ENCODE data around the gene FBXO8. TPM values are rescaled to one million over a fixed set of nuclear protein-coding genes. Genes with fewer than 3 reads are reported as not detected.

The FBXO8 gene
- polyA plus RNA-seq, 2 of the 4 experiments (the other 2 are of a cell fraction), result 10.3 to 19.5 TPM

DNA sequence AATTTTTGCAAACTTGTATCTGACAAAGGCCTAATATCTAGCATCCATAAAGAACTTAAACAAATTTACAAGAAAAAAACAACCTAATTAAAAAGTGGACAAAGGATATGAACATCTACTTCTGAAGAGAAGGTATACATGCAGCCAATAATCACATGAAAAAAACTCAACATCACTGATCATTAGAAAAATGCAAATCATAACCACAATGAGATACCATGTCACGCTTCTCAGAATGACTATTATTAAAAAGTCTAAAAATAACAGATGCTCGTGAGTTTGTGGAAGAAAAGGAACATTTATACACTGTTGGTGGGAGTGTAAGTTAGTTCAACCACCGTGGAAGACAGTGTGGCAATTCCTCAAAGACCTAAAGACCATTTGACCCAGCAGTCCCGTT is 24.2 kb upstream of the FBXO8 start:
- ATAC-seq (no peak), DNase-seq (ENCODE audit: low read depth in 1 of 2, low spot score in 1 of 2) (no peak), FAIRE-seq (no peak)
- WGBS (ENCODE audit: missing lambda C conversion rate), result 93% methylated on average over 4 of the region's 4 CpGs
- CTCF ChIA-PET, result interaction anchor here (2.4 kb wide), 1 partner anchor 11 kb away, joined by 9 read pairs; no protein-coding TSS in a partner anchor
- TF ChIP-seq POLR2AphosphoS2 (conservative IDR thresholded peaks at IDR 0.05; ENCODE audit: low read length) (no peak), NFE2L2 (conservative IDR thresholded peaks at IDR 0.05; ENCODE audit: low read length) (no peak)
- Histone ChIP-seq H3K27ac (no peak overlapping the region), H3K9me3 (no peaks in the 10 kb centered on the region), H3K4me2 (no peak overlapping the region), H3K4me3 (no peak overlapping the region), H3K4me1 (no peaks in the 10 kb centered on the region)
- POLR2A ChIA-PET, result no interaction called here

DNA sequence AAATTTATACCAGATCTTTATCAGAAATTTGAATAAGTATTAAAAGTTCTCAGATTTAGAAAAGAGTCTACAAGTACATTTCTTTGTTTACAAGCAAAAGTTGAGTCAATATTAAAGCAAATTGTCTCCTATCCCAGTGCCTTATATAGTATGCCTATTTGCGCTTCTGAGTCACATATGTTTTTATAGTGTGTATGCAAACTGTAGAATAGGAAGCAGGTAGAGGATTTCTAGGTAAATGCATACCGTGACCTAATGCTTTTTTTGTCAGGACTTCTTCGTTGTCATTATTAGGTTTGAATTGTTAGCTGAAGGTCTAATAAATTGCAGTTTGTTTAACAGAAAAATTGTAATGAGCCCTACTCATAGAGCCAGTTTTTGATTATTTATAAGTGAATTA is 22.5 kb upstream of the FBXO8 start:
- 84% methylated on average over 3 of the region's 3 CpGs for WGBS (ENCODE audit: missing lambda C conversion rate)
- H3K4me3 ChIP-seq, result no peak overlapping the region
- CTCF ChIA-PET, result no interaction called here
- POLR2A ChIA-PET, result no interaction called here
- no peak overlapping the region for H3K27ac ChIP-seq
- ATAC-seq, result no peak
- no peaks in the 10 kb centered on the region for H3K9me3 ChIP-seq
- no peaks in the 10 kb centered on the region for H3K4me1 ChIP-seq
- no peak for DNase-seq (ENCODE audit: low read depth in 1 of 2, low spot score in 1 of 2)
- FAIRE-seq, result no peak
- H3K4me2 ChIP-seq, result no peak overlapping the region
- TF ChIP-seq GATA3 (IDR thresholded peaks at IDR 0.05; ENCODE audit: borderline replicate concordance) (no peak), NR3C1 (IDR thresholded peaks at IDR 0.05) (no peak), ZNF302 (CRISPR knock-in tag; IDR thresholded peaks at IDR 0.05) (no peak), RFX5 (IDR thresholded peaks at IDR 0.05) (no peak), NPAS2 (CRISPR knock-in tag; IDR thresholded peaks at IDR 0.05; ENCODE audit: borderline replicate concordance) (no peak), ATOH8 (CRISPR knock-in tag; IDR thresholded peaks at IDR 0.05; ENCODE audit: low read depth) (no peak), SMC3 (IDR thresholded peaks at IDR 0.05) (no peak), JUN (IDR thresholded peaks at IDR 0.05) (no peak), CHD4 (IDR thresholded peaks at IDR 0.05; ENCODE audit: borderline replicate concordance) (no peak), POLR2A (IDR thresholded peaks at IDR 0.05; ENCODE audit: low read length) (no peak), RNF2 (IDR thresholded peaks at IDR 0.05; ENCODE audit: borderline replicate concordance, low read depth) (no peak), ZFP36 (IDR thresholded peaks at IDR 0.05; ENCODE audit: borderline replicate concordance, partially characterized antibody) (no peak), CTCF (IDR thresholded peaks at IDR 0.05) (no peak)

DNA sequence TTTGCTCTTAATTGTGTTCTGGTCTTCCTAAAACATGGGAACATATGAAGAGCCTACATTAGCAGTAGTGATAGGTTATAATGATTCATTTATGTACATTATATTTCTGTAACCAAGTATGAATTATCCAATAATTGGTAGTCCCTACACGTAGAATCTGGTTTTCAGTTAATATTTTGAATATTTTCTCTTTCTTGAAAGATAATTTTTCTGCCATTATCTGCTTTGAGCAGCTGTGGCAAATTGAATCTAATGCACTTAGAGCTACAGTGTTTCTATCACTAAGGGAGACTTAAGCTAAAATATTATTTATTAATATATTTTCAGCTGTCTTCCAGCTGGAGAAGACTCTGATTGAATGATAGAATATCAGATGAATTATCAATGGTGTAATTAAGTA is 21.2 kb upstream of the FBXO8 start:
- POLR2A ChIA-PET, result no interaction called here
- WGBS (ENCODE audit: missing lambda C conversion rate), result 82% methylated on average over 1 of the region's 1 CpG
- no peaks in the 10 kb centered on the region for H3K9me3 ChIP-seq
- no peak overlapping the region for H3K4me2 ChIP-seq
- no peaks in the 10 kb centered on the region for H3K4me1 ChIP-seq
- no peak for ATAC-seq
- CTCF ChIA-PET, result interaction anchor here (0.6 kb wide), 1 partner anchor 428 kb away, joined by 3 read pairs; no protein-coding TSS in a partner anchor
- H3K27ac ChIP-seq, result no peak overlapping the region
- no peak for DNase-seq (ENCODE audit: low read depth in 1 of 2, low spot score in 1 of 2)
- FAIRE-seq, result no peak
- H3K4me3 ChIP-seq, result no peak overlapping the region
- TF ChIP-seq MYC (IDR thresholded peaks at IDR 0.05; ENCODE audit: borderline replicate concordance, low read length) (no peak), MAFK (IDR thresholded peaks at IDR 0.05; ENCODE audit: partially characterized antibody) (no peak), PHF8 (IDR thresholded peaks at IDR 0.05; ENCODE audit: borderline replicate concordance, low read depth) (no peak), POLR2A (IDR thresholded peaks at IDR 0.05; ENCODE audit: low read length) (no peak), RFX5 (IDR thresholded peaks at IDR 0.05) (no peak), HEYL (CRISPR knock-in tag; IDR thresholded peaks at IDR 0.05) (no peak), ATOH8 (CRISPR knock-in tag; IDR thresholded peaks at IDR 0.05; ENCODE audit: low read depth) (no peak), ZC3H11A (IDR thresholded peaks at IDR 0.05) (no peak), JUNB (IDR thresholded peaks at IDR 0.05) (no peak), CEBPB (IDR thresholded peaks at IDR 0.05) (no peak), CTCF (IDR thresholded peaks at IDR 0.05) (no peak)
